CD4-positive, alpha-beta T cell (primary cell): ENCODE measurements around the gene HSPG2. TPM values are rescaled to one million over a fixed set of nuclear protein-coding genes. Genes with fewer than 3 reads are reported as not detected.
"Not testable (repeated sequence)": the region's sequence is repeated elsewhere in the genome, so short reads cannot be mapped to it uniquely, and the experiment has no call there.

Source experiments
- ATAC-seq: fragments of 200-7000 bp; cut with Tn5 transposase; one replicate; pipeline ENCODE4 v1.10.0; 2022; ENCODE audit warnings: mild to moderate bottlenecking; ENCODE audit not compliant: poor library complexity
- CTCF ChIA-PET: fragments of 350-600 bp; sonication (Branson Sonifier 250); formaldehyde crosslinking; loops from one replicate; lab custom pipeline; 2021; ENCODE audit warnings: antibody characterized with exemption, inconsistent platforms; lab: Charles Lee
- POLR2A ChIA-PET: fragments of 350-600 bp; sonication (Branson Sonifier 250); formaldehyde crosslinking; loops from one replicate; lab custom pipeline; 2021; ENCODE audit warnings: antibody characterized with exemption, inconsistent platforms; lab: Charles Lee
- DNase-seq, 14 experiments: peaks; one replicate each; pipeline ENCODE4 v3.0.0-alpha.2; 2013 to 2020; ENCODE audit warnings: mixed read lengths in 2 of 14
- H3K27ac ChIP-seq, 2 donors: one replicate each; pipeline versions ENCODE4 v1.5.1 to v1.7.0; 2013; ENCODE audit warnings: low read length in 2 of 2, low read depth in 1 of 2, mild to moderate bottlenecking in 1 of 2
- H3K27me3 ChIP-seq, 2 experiments: 1 replicate in 1 of 2; 2 replicates in 1 of 2; pipeline versions ENCODE4 v1.6.1 to v1.7.0; 2013; ENCODE audit warnings: low read length in 2 of 2, control low read depth in 1 of 2, mild to moderate bottlenecking in 1 of 2, moderate library complexity in 1 of 2; ENCODE audit not compliant: insufficient read depth in 2 of 2, control insufficient read depth in 1 of 2
- H3K36me3 ChIP-seq: one replicate; pipeline ENCODE4 v1.6.1; 2013; ENCODE audit warnings: low read length, control low read depth; ENCODE audit not compliant: insufficient read depth
- H3K4me1 ChIP-seq: one replicate; pipeline ENCODE4 v1.6.1; 2013; ENCODE audit warnings: low read length, control low read depth; ENCODE audit not compliant: insufficient read depth
- H3K4me3 ChIP-seq: one replicate; pipeline ENCODE4 v1.5.1; 2013; ENCODE audit warnings: mild to moderate bottlenecking, low read length, moderate library complexity
- H3K9me3 ChIP-seq, 2 experiments: 1 replicate in 1 of 2; 2 replicates in 1 of 2; pipeline versions ENCODE4 v1.6.1 to v1.7.0; 2013; ENCODE audit warnings: low read length in 2 of 2, mild to moderate bottlenecking in 2 of 2, control low read depth in 1 of 2, moderate library complexity in 1 of 2; ENCODE audit not compliant: control insufficient read depth in 1 of 2, insufficient read depth in 1 of 2
- H3K27ac Mint-ChIP-seq: one replicate; pipeline ENCODE4 v1.8.0; 2020; ENCODE audit warnings: mixed read lengths
- H3K27me3 Mint-ChIP-seq: one replicate; pipeline ENCODE4 v1.8.0; 2021; ENCODE audit warnings: mixed read lengths
- H3K36me3 Mint-ChIP-seq: one replicate; pipeline ENCODE4 v1.8.0; 2021; ENCODE audit warnings: low read depth, mixed read lengths
- H3K4me1 Mint-ChIP-seq: one replicate; pipeline ENCODE4 v1.8.0; 2021; ENCODE audit warnings: low read depth, mixed read lengths
- H3K4me3 Mint-ChIP-seq: one replicate; pipeline ENCODE4 v1.8.0; 2020; ENCODE audit warnings: mild to moderate bottlenecking, mixed read lengths
- H3K9me3 Mint-ChIP-seq: one replicate; pipeline ENCODE4 v1.8.0; 2020; ENCODE audit warnings: mixed read lengths
- CTCF ChIP-seq: fragments of 200-600 bp; IDR thresholded peaks from one replicate; pipeline ENCODE4 v1.8.0; 2022; ENCODE audit warnings: antibody characterized with exemption, mild to moderate bottlenecking
- intact Hi-C, 2 experiments: fragments of 100-400 bp; cut with DNase I in 1 of 2; cut with micrococcal nuclease in 1 of 2; formaldehyde crosslinking; loops; one replicate each; pipeline versions ENCODE4 v1.15.1 to v1.9.0; 2023 to 2025; cut with DNase I, micrococcal nuclease
- total RNA-seq, 174 experiments: library from RNA in 2 of 174; stranded (reverse) in 2 of 174; gene quantifications; one replicate each; pipeline ENCODE4 v1.2.3 and lab custom pipeline; 2021 to 2026

The HSPG2 gene
- total RNA-seq, 2 experiments from 2014 or later = 10.8 to 11.0 TPM

- Mint-ChIP-seq H3K27ac (no peak overlapping the region), H3K27me3 (no peaks in the 10 kb centered on the region), H3K36me3 (peaks cover 19% of the 10 kb centered on the region), H3K4me1 (peaks cover 18% of the 10 kb centered on the region), H3K4me3 (peak overlapping the region; percentile 48), H3K9me3 (no peaks in the 10 kb centered on the region)
- DNase-seq (no peak), ATAC-seq (no peak)
- TF ChIP-seq CTCF = no peak
- intact Hi-C loops = no loop called here
- no peak overlapping the region for H3K4me3 ChIP-seq
- no peaks in the 10 kb centered on the region for H3K9me3 ChIP-seq
- ChIA-PET POLR2A (no interaction called here), CTCF (no interaction called here)
- peaks cover 16% of the 10 kb centered on the region for H3K4me1 ChIP-seq
- H3K36me3 ChIP-seq = no peaks in the 10 kb centered on the region
- no peak overlapping the region for H3K27ac ChIP-seq
- no peaks in the 10 kb centered on the region for H3K27me3 ChIP-seq
Observed at GRCh38 chr1:21786640-21787039, 150.5 kb downstream of the HSPG2 start.

GRCh38 chr1:21785764-21786163 lies 151.3 kb downstream of the HSPG2 start:
- H3K4me3 Mint-ChIP-seq = peak overlapping the region; percentile 42
- peaks cover 25% of the 10 kb centered on the region for H3K4me1 ChIP-seq
- H3K36me3 Mint-ChIP-seq = peaks cover 19% of the 10 kb centered on the region
- DNase-seq, intact Hi-C loops, H3K27ac ChIP-seq, ATAC-seq, H3K27me3 ChIP-seq, H3K4me3 ChIP-seq, H3K36me3 ChIP-seq, H3K9me3 ChIP-seq, H3K9me3 Mint-ChIP-seq, H3K27ac Mint-ChIP-seq, CTCF ChIA-PET, POLR2A ChIA-PET, H3K27me3 Mint-ChIP-seq: not testable (repeated sequence)
- peaks cover 20% of the 10 kb centered on the region for H3K4me1 Mint-ChIP-seq

- ChIA-PET POLR2A (interaction anchor here (0.6 to 4.3 kb wide), 8 partner anchors 10 to 321 kb away, joined by 3 to 35 read pairs (median 8); partner anchors contain the start of gene CDC42), CTCF (interaction anchor here (1.6 kb wide), 1 partner anchor 241 kb away, joined by 6 read pairs; no protein-coding TSS in a partner anchor)
- Histone ChIP-seq H3K9me3 (no peaks in the 10 kb centered on the region), H3K4me3 (peak overlapping the region; percentile 100), H3K36me3 (no peaks in the 10 kb centered on the region), H3K27ac (peak overlapping the region; percentile 99 to 100), H3K27me3 (no peaks in the 10 kb centered on the region), H3K4me1 (peaks cover 36% of the 10 kb centered on the region)
- H3K27ac Mint-ChIP-seq = peak overlapping the region; percentile 100
- peak overlapping the region; percentile 99 for H3K4me3 Mint-ChIP-seq
- H3K9me3 Mint-ChIP-seq = no peaks in the 10 kb centered on the region
- DNase-seq = peak in 1 of 14 experiments; percentile 26
- ATAC-seq = no peak
- no peak for TF ChIP-seq CTCF
- H3K36me3 Mint-ChIP-seq = peaks cover 29% of the 10 kb centered on the region
- no peaks in the 10 kb centered on the region for H3K27me3 Mint-ChIP-seq
- intact Hi-C loops = loop anchor here (2.0 to 5.0 kb wide), 8 partner anchors 82 to 668 kb away; partner anchors contain the start of genes ZBTB40 (in 2 of the 2), HSPG2 (in 1 of the 2) and NBPF3 (in 1 of the 2)
- peaks cover 34% of the 10 kb centered on the region for H3K4me1 Mint-ChIP-seq
Observed at GRCh38 chr1:21783679-21784603, 153.2 kb downstream of the HSPG2 start.
